Activated T-helper 1 cell treated with anti-CD3 and anti-CD28 coated beads, Interleukin-2, amount 50 U/mL, for 16 hours (primary cell): Measurements from ENCODE around the gene BIRC5.
"Not testable (repeated sequence)": the region's sequence is repeated elsewhere in the genome, so short reads cannot be mapped to it uniquely, and the experiment has no call there.

Experiments
- DNase-seq, 2 donors: peaks; one replicate each; pipeline ENCODE4 v3.0.0-alpha.2; 2020; ENCODE audit warnings: low read depth in 1 of 2, low spot score in 1 of 2

The BIRC5 gene

DNA sequence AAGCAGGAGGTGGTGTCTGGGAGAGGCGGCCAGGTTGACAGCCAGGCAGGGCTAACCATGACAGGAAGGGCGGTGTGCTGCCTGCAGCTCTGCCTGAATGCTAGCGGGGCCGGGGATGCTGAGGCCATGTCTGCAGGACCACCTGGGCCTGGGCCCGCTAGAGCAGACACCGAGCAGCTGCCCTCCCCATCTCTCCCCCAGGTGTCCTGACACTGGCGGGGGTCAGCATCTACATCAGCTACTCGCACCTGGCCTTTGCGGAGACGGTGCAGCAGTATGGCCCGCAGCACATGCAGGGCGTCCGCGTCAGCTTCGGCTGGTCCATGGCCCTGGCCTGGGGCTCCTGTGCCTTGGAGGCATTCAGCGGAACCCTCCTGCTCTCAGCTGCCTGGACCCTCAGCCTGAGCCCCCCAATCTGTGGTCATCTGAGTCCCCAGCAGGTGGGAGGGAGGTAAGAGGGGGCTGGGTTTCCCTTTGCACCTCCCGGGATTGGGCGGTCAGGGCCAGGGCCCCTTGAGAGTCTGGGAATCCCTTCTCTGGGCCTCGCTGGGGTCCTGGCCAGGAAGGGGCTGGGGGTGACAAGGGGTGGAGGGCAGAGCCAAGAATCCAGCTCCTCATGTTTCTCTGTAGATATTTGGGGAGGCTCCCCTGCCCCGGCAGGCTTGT lies 24.9 kb downstream of the BIRC5 start:
- DNase-seq: no peak

DNA sequence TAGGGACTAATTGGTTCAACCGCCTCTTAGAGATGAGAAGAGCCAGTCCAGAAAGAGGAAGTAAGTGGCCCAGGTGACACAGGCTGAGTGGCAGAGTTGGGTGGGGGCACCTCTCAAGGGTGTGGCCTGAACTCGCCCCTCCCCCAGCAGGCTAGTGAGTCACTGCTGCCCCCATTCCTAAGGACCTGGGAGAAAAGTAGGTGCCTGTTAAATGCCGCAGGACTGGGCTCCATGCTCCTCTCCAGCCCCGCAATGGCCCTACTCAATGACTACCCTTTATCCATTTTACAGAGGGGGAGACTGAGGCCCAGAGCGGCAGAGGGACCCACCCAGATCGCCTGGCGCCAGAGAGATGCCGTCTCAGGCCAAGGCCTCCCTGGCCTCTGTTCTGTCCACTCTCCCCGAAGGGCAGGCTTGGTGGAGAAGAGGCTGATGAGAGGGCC lies 25.5 kb downstream of the BIRC5 start:
- no peak for DNase-seq

DNA sequence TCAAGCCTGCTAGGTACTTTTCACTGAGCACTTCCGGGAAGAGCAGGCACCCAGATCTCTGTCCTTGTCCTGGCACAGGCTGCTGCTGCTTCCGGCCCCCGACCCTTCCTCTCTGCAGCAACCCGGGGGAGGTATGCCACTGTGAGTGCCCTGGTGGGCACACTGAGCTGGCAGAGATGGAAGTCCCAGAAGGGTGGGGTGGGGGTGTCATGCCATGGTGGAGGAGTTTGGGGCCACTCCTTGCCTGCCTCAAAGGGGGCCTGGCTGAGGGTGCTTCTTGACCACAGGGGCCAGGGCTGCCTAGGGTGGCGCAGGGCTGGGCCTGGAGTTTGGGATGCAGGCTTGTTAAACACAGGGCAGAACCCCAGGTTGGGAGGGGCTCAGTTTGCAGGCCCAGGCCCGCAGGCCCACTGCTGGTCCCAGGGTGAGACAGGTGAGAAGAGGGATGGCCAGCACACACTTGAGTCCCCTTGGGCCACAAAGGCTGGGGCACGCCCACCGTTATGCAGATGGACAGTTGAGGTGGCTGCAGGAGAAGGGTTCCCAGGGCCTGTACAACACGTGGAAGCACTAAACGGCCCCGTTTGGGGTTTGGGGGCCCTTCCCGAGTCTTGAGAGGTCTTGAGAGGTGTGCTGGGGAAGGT lies 26.1 kb downstream of the BIRC5 start:
- DNase-seq: no peak

DNA sequence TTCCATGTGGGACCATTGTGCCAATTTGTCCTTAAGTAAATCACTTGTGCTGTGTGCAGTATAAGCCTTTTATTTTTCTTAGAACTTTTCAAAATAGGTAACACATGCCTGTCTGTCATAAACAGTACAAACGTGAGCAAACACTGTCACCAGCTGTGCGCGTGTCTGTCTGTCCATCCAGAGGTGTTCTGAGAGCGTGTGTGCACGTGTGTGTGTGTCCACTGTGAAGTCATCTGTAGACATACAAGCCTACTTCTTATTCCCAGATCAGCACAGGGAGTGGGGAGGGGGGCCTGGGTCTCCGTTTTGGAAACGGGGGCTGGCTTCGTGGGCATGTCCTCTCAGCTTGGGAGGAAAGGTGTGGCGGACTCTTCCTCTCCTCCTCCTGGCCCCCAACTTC lies 26.8 kb downstream of the BIRC5 start:
- no peak for DNase-seq

DNA sequence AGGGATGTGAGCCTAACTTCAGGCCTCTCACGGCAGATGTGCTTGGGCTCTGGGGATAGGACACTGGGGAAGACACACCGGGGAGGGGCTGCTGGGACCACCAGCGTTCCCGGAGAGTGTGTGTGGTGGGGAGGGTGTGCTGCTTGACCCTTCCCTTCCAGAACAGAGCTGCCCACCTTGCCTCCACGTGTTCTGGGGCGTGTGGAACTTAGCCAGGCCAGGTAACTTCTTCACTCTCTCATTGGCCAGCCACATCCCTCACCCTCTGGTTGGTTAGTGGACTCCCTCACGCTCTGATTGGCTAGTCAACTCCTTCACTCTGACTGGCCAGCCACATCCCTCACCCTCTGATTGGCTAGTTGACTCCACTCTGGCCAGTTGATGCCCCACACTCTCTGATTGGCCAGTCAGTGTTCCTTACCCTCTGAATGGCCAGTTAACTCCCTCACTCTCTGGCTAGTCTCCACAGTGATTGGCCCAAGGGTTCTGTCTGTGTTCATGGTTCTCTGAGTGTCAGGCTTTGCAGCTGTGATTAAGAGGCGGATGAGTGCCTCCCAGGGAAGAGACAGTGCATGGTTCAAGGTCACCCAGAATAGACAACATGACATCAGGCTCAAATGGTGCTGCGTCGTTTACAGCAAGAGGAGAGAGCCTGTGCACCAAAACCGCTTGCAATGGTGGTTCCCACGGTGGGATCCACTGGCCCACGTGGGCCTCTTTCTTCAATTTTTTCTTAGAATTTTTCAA lies 27.4 kb downstream of the BIRC5 start:
- no peak for DNase-seq

DNA sequence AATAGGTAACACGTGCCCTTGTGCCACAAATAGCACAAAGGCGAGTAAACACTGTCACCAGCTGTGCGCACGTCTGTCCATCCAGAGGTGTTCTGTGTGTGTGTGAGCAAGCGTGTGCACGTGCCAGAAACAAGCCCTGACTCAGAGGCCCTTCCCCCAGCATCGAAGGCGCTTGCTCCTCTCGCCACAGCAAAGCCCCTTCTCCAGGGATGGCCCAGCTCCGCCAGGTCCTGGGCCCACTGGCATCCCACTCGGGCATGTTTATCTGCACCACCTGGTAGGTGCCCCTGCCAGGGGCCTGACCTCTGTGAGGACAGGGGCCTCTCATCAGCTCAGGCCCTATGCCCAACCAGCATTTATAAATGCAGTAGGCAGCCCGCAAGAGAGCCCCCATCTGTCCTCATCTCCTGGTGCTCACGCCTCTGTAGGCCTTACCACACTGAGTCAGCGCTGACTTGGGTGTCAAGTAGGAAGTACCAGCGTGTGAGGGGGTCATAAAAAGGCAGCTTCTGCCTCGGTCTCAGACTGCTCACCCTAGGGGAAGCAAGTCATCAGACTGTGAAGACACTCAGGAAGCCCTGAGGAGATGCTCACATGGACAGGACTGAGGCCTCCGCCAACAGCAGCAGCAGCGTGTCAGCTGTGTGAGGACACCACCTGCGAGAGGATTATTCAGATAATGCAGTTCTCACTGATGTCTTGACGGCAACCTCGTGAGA lies 28.1 kb downstream of the BIRC5 start:
- no peak for DNase-seq

DNA sequence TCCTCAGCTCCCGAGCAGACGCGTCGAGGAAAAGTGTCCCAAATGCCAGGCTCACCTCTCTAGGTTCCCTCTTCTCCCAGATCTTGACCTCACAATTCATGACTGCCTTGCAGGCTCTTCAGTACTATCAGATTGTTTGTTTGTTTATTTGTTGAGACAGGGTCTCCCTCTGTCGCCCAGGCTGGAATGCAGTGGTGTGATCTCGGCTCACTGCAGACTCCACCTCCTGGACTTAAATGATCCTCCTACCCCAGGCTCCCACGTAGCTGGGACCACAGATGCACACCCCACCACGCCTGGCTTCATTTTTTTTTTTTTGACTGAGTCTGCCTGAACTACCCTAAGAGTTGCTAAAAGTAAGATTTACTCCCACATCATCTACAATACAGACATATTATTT lies 33.3 kb downstream of the BIRC5 start:
- no peak for DNase-seq

DNA sequence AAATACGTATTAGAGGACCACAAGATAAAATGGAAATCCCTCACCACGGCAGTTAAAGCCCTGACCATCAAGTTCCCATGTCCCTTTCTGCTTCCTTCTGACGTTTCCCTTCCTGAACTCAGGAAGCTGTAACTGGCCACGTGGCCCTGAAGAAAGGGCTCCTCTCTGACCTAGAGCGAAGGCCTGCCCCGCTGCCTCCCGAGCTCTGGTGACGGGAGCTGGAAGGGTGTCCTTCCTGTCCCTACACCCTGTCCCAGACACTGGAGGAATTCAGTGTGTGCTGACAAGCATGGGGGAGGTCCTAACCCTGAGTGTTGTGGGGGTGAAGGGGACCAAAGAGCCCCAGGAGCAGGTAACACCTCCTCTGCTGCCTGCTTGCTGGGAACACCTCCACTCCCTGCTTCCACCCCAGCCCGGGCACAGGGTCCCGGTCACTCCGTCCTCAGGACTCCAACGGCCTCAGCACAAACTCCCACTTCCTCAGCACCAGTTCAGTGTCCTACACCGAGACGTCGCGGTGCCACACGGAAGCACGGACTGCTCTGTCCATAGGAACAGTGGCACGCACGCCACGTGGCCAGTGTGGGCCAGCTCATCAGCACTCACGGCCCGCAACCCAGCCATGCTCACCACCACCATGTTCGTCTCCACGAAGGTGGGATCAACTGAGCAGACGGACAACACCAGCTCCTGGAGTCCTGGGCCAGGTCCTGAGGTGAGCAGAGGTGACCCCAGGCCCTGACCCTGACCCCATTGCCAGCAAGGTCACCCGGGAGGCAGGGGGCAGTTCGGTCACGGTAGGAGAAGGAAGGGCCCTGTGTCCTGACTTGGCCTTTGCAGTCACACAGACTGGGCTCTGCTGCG lies 34.2 kb downstream of the BIRC5 start:
- no peak for DNase-seq

DNA sequence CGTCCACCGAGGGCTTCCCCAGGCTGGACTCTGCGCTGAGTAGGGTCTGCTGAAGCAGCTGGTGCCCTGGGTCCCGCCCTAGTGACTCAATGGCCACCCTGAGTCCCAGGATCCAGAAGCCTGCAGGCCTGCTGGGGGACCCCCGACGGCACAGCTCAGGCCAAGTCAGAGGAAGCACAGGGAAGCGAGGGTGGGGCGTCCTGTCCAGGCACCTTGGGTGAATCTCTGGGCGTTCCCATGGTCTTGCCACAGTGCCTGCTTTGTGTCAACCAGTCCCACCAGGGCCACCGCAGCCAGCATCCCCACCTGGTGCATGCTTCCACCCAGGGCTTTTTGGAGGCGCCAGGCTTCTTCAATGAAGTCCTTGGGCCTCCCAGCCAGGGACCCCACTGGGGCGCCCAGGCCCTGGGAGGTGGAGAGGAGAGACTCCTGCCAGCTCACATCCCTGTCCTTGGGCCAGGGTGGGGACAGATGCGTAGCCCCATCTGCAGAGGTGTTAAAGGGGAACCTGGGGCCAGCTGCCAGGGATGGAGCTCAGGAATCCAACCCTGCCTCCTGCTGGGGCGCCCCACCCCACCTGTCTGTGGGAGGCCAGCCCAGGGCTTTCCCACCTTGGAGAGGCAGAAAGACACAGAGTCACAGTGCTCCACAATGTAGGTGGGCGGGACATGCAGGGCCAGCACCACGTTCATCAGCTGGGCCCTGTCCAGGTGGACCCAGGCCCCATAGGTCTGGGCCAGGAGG lies 35.2 kb downstream of the BIRC5 start:
- DNase-seq: no peak

DNA sequence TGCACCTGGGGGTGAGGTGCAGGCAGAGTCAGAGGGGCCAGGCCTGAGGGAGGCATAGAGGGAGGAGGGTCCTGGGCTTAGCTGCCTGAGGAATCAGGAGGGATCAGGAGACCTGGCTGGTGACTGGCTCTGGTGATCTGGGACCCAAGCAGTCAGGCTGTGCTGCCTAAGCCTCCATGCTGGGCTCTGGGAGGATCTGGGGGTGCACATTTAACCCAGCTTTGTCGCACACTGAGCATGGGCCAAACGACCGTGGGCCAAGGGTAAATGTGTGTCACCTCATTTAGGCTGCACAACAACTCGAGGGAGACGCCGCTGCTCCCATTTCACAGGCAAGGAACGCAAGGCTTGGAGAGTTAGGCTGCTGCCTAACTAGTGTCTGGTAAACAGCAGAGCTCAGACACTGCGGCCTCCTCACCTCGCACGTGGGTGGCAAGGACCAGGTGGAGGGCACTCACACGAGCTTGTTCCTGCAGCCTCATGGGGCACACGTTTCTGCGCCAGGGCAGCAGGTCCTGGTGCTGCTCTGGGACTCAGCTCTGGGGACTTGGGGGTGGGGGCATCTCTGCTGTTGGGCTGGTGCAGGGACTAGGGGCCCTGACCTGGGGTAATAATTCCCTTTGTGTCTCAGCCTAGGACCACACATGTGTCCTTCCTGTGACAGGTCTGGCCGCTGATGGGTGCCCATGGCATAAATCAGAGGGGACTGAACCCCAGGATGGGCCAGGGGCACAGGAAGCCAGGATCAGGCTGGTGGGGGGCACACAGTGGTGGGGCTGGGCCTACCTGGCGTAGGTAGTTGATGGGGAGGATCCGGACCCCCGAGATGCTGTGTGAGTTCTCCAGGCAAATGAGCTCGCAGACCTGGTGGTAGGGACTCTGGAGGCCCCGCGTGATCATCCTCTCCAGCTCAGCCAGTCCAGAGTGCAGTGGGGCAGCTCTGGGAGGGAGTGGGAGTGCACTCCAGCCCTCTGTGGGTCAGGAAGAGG lies 36.1 kb downstream of the BIRC5 start:
- DNase-seq: no peak

DNA sequence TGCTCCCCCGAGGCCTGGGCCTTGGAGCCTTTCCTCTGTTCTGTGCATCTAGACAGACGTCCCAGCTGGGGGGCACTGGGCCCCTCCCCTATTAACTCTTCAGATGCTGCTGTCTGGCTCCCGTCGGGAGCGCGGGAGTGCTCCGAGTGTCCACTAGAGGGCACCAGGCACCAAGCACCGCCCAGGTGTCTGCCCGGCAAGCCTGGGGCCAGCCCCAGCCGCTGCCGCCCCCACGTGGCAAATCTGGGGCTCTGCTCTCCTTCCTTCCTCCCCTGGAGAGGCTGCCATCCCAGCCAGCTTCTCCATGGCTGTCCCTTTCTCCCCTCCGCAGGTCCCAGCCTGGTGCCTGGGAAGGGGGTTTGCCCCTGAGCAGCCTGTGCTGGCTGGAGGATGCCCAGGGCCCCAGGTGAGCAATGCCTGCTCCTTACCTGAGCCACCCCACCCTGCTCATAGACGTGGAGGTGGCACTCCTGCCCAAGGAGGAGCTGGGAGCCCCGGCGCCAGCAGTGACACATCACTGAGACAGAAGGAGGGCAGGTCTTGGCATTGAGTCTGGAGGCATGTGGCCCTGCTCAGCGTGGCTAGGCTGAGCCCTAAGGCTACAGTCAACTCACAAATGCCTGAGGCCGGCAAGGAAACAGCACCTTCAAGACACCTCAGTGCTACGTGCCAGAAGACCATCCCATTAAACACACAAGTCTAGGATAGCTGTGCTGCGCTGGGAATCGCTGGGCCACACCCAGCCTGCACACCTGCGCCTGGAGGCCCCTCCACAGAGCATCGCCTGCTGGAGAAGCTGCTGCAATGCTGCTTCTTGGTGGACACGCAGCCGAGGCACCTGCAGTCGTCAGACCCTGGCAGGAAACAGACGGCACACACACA lies 37.1 kb downstream of the BIRC5 start:
- peak; percentile 64 to 76 for DNase-seq

DNA sequence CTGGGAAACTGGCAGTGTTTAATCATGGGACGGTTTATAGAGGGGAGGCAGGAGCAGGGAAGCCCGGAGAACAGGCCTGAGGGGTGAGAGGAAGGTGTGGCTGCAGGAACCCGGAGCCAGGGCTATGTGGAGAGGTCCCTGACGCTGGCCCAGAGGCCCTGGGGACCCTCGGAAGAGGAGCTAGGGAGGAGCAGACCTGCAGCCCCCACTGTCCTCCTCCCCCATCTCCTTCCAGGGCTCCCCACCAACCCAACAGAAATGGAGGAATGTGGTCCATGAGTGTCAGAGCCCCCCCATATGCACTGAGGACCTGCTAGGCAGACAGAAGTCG lies 37.7 kb downstream of the BIRC5 start:
- no peak for DNase-seq

DNA sequence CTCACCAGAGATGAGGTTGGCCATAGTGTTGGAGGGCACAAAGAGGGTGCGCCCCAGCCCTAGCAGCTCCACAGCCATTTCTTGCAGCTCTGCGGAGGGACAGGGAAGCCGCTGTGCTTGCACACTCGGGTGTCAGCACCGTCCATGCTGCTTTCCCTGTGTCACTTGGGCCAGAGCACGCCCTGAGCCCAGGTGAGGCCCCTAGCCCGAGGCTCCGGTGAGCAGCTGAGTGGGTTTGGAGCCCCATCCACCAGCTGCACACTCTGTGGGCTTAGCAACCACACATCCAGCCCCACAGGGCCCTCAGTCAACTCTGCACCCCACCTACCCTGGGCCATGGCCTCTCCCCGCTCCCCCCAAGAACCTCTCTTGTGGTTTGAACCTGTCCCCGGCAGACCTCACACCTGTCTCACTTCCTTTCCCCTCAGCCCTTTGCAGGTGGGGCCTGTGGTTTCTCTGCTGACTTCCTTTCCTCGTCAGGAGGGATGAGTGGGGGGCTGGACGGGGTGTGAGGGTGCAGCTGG lies 38.1 kb downstream of the BIRC5 start:
- peak; percentile 53 to 56 for DNase-seq

DNA sequence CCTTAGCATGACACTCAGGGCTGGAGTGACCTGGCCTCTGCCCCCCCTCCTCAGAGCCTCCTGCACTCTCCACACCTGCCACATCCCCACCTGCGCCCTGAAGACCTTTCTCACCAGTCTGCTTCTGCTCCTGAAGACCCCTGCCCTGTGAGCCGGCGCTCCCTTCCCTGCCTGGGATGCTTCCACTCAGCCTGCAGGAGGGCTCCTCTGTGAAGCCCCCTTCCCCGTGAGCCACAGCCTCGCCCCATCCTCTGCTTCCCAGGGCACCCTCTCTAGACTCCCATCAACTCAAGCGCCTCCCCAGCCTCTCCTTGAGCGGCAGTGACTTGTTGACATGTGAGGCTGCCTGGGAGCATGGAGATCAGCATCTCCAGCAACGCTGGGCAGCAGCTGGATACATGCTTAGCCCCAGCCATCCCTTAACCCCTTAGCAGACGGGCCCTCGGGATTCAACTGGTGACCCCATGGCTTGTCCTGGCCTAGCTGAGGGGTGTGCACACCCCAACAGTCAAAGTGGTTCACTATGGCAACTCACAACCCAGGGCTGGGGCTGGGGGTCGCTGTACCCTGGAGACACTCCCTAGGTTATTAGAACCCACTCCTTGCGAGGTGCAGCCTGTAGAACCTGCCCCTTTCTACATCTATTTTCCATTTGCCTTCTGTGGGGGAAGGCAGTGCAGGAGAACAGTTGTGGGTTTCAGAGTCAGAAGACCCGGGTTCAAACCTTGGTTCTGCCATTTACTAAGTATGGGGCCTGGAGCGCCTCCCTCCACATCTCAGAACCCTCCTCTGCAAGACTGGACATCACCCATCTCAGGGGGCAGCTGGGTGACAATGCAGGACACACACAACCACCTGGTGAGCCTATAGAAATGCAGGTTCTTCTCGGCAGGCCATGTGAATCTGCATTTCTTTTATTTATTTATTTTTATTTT lies 38.9 kb downstream of the BIRC5 start:
- no peak for DNase-seq

DNA sequence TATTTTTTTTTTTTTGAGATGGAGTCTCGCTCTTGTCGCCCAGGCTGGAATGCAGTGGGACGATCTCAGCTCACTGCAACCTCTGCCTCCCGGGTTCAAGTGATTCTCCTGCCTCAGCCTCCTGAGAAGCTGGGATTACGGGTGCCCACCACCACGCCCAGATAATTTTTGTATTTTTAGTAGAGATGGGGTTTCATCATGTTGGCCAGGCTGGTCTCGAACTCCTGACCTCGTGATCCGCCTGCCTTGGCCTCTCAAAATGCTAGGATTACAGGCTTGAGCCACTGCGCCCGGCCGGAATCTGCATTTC lies 39.5 kb downstream of the BIRC5 start:
- not testable (repeated sequence) for DNase-seq

DNA sequence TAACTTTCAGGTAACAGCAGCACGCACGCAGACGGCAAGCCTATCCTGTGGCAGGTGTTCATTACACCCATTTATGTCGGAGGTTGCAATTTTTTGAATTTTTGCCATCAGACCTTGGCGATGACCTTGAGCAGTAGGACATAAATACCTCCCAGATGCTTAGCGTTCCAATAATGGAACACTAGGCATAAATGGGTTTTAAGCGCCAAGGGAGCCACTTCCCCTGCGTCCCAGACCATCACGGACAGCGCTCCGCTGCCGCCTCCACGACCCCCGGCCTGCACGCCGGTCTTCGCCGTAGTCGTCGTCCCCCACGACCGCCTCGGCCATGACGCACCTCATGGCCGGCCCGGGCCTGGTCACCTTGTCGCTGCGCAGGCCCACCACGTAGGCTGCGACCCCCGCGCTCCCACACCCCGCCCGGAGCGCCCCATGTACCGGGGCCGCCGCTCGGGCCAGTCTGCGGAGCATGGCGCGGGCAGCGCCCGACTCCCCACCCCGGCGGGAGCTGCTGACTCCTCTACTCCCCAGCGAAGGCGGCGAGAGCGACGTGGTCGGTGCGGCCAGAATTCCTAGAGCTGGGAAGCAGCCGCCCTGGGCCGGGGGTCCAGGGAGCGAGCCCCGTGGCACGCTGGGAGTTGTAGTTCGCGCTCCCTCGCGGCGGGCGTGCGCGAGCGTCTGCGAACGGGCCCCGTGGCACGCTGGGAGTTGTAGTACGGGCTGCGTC lies 40.1 kb downstream of the BIRC5 start:
- DNase-seq: peak; percentile 57 to 68
